H1 (cell line): ENCODE results near the gene GNB1L. TPM values are rescaled to one million over a fixed set of nuclear protein-coding genes. Genes with fewer than 3 reads are reported as not detected.

Experiments
- CHD7 ChIP-seq: fragments of 300-600 bp; sonication (generic); IDR thresholded peaks from 2 replicates; pipeline ENCODE4 v1.7.1; 2012; ENCODE audit warnings: low read length, moderate library complexity, mild to moderate bottlenecking, inconsistent platforms; ENCODE audit not compliant: insufficient replicate concordance
- polyA plus RNA-seq, 7 experiments: library from polyadenylated mRNA; depleted of rRNA in 3 of 7; stranded (reverse) in 5 of 7; unstranded in 2 of 7; fragments of >200 nt in 5 of 7; fragments of 200-250 nt in 2 of 7; gene quantifications; 1 replicate in 5 of 7; 2 replicates in 1 of 7; 4 replicates in 1 of 7; pipeline versions ENCODE4 v1.2.1 to v1.2.3, GENCODE V29; 2011 to 2013; ENCODE audit warnings: missing spikeins in 2 of 7, mixed read lengths in 2 of 7
- total RNA-seq: library from RNA; stranded (reverse); fragmentation: NEBNext Ultra II Directional; extraction: Animal tissue kit (Norgen Biotek cat#: 25700); gene quantifications from 2 replicates; pipeline ENCODE4 v1.2.1, GENCODE V29; 2021

Gene GNB1L
- total and polyA plus RNA-seq, 2 of the 8 experiments (the other 6 are each of a cell fraction or from before 2014, with no cell fraction given), result 14.0 to 15.6 TPM

GRCh38 chr22:19793161-19793560, 61.5 kb downstream of the GNB1L start (continued):
- no peak for TF ChIP-seq CHD7
